SK-N-MC (cell line): ENCODE results near the gene TDRD15.

Experiments
- DNase-seq: peaks from one replicate; pipeline ENCODE4 v3.0.0-alpha.2; 2011; ENCODE audit warnings: low read depth, low spot score
- H3K27ac ChIP-seq: fragments of 200-600 bp; sonication (generic); 2 replicates; pipeline ENCODE4 v1.5.1; 2016; ENCODE audit warnings: mixed run types
- H3K36me3 ChIP-seq: fragments of 200-600 bp; sonication (generic); 2 replicates; pipeline ENCODE4 v1.6.1; 2017; ENCODE audit warnings: antibody characterized with exemption, low read length, mixed read lengths; ENCODE audit not compliant: insufficient read depth
- H3K4me3 ChIP-seq: fragments of 200-600 bp; sonication (generic); 2 replicates; pipeline ENCODE4 v1.5.1; 2016
- H3K9ac ChIP-seq: fragments of 200-600 bp; sonication (generic); 2 replicates; pipeline ENCODE4 v1.8.0; 2017; ENCODE audit warnings: mixed run types, mixed read lengths; ENCODE audit not compliant: insufficient read length
- H3K9me3 ChIP-seq: fragments of 200-600 bp; sonication (generic); 2 replicates; pipeline ENCODE4 v1.6.1; 2017; ENCODE audit warnings: low read depth, mild to moderate bottlenecking, antibody characterized with exemption, low read length, moderate library complexity, mixed read lengths
- EZH2 ChIP-seq: fragments of 200-600 bp; sonication (generic); IDR thresholded peaks from one replicate; pipeline ENCODE4 v1.6.1; 2017; ENCODE audit warnings: antibody characterized with exemption
- FOXP2 ChIP-seq: optimal IDR thresholded peaks from 2 replicates; pipeline ENCODE3; 2011; ENCODE audit warnings: mild to moderate bottlenecking, moderate library complexity; ENCODE audit not compliant: insufficient read depth; ENCODE audit errors: extremely low read length, control extremely low read depth
- POLR2AphosphoS5 ChIP-seq: IDR thresholded peaks from 2 replicates; pipeline ENCODE4 v1.6.1; 2012; ENCODE audit warnings: mild to moderate bottlenecking, low read depth, low read length, borderline replicate concordance

TDRD15 gene

DNA sequence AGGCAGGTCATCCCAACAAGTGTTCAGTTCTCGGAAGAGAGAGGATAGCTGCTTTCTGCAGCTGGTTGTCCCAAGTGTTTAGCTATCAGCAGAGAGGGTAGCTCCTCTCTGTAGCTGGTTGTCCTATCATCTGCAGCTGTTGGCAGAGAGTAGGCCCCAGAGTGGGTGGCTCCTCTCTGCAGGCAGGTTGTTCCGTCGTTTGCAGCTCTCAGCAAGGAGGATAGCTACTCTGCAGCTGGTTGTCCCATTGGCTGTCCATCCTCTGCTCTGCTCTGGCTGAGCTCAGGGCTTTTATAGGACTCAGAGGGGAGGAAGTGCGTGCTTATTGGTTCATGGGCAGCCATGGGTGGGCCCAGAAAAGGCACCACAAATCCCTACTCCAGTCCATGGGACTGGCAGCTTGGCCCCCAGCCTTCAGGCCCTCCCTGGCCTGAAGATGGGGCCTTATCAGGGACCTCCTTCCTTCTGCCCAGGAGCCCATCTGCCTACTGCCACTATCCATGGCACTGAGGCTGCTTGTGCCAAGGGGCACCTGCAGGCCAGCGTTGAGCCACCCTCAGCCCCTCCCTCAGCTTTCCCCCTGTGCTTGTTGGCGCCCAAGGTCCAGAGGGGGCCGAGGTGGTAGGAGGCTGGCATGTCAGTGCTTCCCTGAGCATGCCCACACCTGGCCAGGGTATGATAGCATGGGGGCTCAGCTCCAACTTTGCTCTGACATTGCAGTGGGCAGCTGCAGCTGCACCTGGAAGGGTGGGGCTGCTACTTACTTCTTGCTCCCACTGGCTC lies 38.3 kb downstream of the TDRD15 start:
- no peak overlapping the region for H3K9ac ChIP-seq
- TF ChIP-seq POLR2AphosphoS5 (no peak), FOXP2 (no peak), EZH2 (no peak)

DNA sequence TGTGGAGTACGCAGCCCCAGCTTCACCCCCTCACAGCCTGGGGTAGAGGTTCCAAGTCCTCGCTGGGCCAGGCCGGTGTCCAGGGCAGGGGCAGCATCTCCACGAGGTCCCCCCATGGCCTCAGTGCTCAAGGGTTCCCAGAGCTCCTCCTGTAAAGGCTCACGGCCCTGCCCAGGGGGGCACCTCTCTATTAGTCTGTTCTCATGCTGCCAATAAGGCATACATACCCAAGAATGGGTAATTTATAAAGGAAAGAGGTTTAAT lies 38.8 kb downstream of the TDRD15 start:
- no peak overlapping the region for H3K9ac ChIP-seq
- H3K9me3 ChIP-seq: no peaks in the 10 kb centered on the region
- H3K27ac ChIP-seq: no peak overlapping the region
- DNase-seq: no peak
- H3K4me3 ChIP-seq: no peak overlapping the region
- H3K36me3 ChIP-seq: no peaks in the 10 kb centered on the region
- no peak for TF ChIP-seq EZH2
- no peak for TF ChIP-seq POLR2AphosphoS5
- TF ChIP-seq FOXP2: no peak

More for the DNA sequence above, 38.3 kb downstream of the TDRD15 start:
- Histone ChIP-seq H3K9me3 (no peaks in the 10 kb centered on the region), H3K27ac (no peak overlapping the region), H3K36me3 (no peaks in the 10 kb centered on the region), H3K4me3 (no peak overlapping the region)
- no peak for DNase-seq

DNA sequence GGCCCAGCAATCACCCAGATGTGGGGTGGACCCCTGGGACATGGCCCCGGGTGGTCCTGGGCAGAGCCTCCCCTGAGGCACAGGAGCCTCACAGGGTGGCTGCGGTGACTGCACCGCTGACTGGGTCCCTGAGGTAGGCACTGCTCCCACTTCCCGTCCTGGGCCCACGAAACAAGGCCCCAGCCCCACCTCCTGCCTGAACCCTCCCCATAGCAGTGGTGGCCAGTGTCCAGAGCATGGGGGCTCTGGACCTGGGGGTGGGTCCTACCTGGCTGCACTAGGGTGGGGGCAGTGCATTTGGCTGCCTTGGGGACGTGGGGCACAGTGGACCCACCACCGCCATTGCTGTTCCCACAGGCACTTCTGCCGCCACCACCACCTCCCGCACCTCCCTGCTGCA lies 39.4 kb downstream of the TDRD15 start:
- DNase-seq: no peak
- H3K27ac ChIP-seq: no peak overlapping the region
- H3K9me3 ChIP-seq: no peaks in the 10 kb centered on the region
- no peak for TF ChIP-seq EZH2
- TF ChIP-seq FOXP2: no peak
- TF ChIP-seq POLR2AphosphoS5: no peak
- H3K4me3 ChIP-seq: no peak overlapping the region
- no peaks in the 10 kb centered on the region for H3K36me3 ChIP-seq
- no peak overlapping the region for H3K9ac ChIP-seq

DNA sequence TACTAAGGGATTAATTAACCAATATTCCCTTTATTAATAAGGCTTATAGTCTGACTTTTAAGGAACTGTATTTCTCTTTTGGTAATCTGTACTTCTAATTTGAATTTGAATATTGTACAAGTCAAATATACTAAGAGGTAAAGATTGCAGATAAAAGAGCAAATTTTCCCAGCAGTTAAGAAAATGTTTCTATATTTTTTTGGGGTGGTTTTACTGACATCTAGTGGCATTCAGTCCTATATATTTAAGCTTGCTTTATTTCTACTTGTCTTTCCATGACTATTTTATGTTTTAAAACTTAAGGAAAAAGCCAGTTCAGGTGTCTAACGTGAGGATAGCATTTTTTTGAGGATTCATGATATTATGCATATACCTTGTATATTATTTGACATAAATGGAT lies 41.6 kb downstream of the TDRD15 start:
- H3K9ac ChIP-seq: no peak overlapping the region
- H3K9me3 ChIP-seq: no peaks in the 10 kb centered on the region
- no peaks in the 10 kb centered on the region for H3K36me3 ChIP-seq
- no peak overlapping the region for H3K27ac ChIP-seq
- DNase-seq: no peak
- H3K4me3 ChIP-seq: no peak overlapping the region
- TF ChIP-seq EZH2 (no peak), FOXP2 (no peak), POLR2AphosphoS5 (no peak)

DNA sequence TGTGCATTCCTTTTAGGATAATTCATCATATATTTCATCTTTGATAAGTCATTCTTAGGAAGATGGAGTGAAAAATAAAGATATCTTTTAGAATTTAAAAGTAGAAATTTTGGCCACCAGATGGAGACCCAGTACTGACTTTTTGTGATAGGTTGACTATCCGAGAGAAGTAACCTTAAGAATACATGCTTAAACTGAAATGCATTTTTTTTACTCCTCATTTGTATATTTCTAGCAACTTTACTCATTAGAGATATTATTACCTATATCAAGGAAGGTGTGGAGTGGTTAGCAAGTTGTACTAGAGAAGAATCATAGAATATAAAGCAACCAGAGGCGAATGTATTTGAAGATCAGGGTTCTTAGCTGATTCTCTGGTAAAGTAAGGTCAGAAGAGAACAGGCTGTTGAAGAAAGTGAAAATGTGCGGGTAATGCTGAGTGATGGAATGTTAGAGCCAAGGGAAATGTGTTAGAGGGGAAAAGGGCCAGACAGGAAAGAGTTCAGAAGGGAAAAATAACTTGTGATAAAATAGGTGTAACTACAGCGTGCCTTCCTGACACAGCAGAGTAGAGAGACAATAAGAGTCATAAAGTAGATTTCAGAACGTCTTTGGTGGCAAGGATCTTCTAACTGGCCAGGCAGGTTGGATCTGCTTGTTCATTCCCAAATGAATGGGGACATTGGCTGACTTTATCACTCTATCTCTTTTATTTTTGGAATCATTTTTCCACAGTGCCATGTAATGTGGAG lies 52.3 kb downstream of the TDRD15 start:
- no peak overlapping the region for H3K9ac ChIP-seq
- no peak for TF ChIP-seq EZH2
- DNase-seq: no peak
- no peaks in the 10 kb centered on the region for H3K9me3 ChIP-seq
- H3K4me3 ChIP-seq: no peak overlapping the region
- H3K36me3 ChIP-seq: no peaks in the 10 kb centered on the region
- H3K27ac ChIP-seq: no peak overlapping the region

DNA sequence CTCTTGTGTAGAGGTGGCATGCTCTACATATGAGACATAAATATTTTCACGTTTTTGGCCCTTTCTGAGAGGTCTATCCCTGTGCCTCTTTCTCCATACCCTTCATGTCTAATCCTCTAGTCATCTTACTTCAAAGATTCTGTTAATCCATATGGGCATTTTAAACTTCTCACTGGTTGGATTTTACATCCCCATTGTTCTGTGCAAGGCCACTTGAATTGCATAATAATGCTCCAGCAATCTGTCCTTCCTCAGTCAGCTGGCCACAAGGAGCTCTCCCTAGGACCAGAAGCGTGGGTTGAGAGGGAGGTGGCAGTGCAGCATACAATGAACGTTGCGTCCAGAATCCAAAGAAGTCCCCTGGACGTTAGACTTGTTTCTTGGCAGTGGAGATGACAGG lies 58.2 kb downstream of the TDRD15 start:
- DNase-seq: no peak
- TF ChIP-seq POLR2AphosphoS5 (no peak), EZH2 (no peak), FOXP2 (no peak)
- H3K9ac ChIP-seq: no peak overlapping the region
- no peak overlapping the region for H3K4me3 ChIP-seq
- no peaks in the 10 kb centered on the region for H3K9me3 ChIP-seq
- H3K36me3 ChIP-seq: no peaks in the 10 kb centered on the region
- no peak overlapping the region for H3K27ac ChIP-seq

DNA sequence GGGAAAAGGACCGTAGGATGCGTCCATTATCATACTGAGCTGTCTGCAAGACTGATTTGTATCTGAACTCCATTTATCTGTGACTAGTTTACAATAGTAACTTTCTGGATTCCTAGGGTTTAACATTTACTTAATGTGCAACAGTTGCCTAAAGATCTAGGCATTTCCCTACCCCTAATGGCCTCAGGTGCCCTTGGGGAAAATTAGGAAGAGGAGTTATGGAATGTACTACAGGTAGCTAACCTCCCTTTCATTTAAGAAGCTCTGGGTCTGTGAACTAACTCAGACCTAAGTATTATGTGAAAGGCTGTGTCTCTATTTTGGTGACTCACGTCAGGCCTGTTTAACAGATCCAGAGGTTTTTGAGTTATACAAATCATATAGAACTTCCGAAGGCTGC lies 59.5 kb downstream of the TDRD15 start:
- Histone ChIP-seq H3K9me3 (no peaks in the 10 kb centered on the region), H3K27ac (no peak overlapping the region), H3K4me3 (no peak overlapping the region), H3K9ac (no peak overlapping the region), H3K36me3 (no peaks in the 10 kb centered on the region)
- TF ChIP-seq EZH2 (no peak), FOXP2 (no peak), POLR2AphosphoS5 (no peak)
- no peak for DNase-seq

DNA sequence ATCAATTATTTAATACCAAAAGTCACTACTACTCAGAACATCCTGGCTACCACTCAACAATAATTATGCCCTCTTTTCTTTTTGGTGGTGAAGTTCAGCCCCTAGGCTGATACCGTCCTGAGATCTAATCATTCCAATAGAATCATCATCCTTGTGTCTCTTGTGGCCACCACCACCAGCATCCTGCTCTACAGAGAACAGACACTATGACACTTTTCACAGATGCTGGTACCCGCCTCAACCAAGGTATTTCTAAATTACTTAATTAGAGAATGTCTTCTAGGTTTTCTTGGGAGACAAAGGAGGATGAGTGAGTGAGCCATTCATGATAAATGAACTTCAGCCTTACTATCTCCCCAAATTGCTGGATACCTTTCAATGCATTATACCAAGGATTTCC lies 60.0 kb downstream of the TDRD15 start:
- no peaks in the 10 kb centered on the region for H3K36me3 ChIP-seq
- TF ChIP-seq FOXP2: no peak
- no peak for TF ChIP-seq EZH2

DNA sequence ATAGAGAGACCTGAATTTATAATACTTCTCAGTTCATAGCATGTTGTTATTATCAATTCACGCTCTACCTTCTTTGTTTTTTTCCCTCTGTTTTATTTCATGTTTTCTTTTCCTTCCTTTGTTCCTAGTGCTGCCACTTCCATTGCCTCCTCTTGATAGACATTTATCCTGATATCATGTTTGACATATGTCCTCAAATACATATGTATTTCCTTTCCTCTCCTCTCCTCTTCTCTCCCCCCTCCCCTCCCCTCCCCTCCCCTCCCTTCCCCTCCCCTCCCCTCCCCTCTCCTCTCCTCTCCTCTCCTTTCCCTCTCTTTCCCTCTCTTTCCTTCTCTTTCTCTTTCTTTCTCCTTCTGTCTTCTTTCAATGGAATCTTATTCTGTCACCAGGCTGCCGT lies 67.8 kb downstream of the TDRD15 start:
- H3K27ac ChIP-seq: no peak overlapping the region
- H3K9me3 ChIP-seq: no peaks in the 10 kb centered on the region
- H3K36me3 ChIP-seq: no peaks in the 10 kb centered on the region
- no peak for TF ChIP-seq POLR2AphosphoS5
- no peak for TF ChIP-seq FOXP2
- TF ChIP-seq EZH2: no peak
- no peak for DNase-seq
- H3K9ac ChIP-seq: no peak overlapping the region
- H3K4me3 ChIP-seq: no peak overlapping the region

More for the DNA sequence above, 60.0 kb downstream of the TDRD15 start:
- no peaks in the 10 kb centered on the region for H3K9me3 ChIP-seq
- no peak overlapping the region for H3K4me3 ChIP-seq
- no peak overlapping the region for H3K27ac ChIP-seq
- no peak overlapping the region for H3K9ac ChIP-seq
- DNase-seq: no peak
